PC-9 (cell line): Measurements from ENCODE around the gene DCST2. TPM values are rescaled to one million over a fixed set of nuclear protein-coding genes. Genes with fewer than 3 reads are reported as not detected.

Experiments
- BruUV-seq: library from RNA; stranded (reverse); fragments of 400-500 nt; replicated peaks from 2 replicates; lab custom pipeline; 2021; lab: Mats Ljungman, UMichigan
- CTCF ChIA-PET: fragments of 300-600 bp; sonication (Branson Sonifier 250); formaldehyde crosslinking; loops from one replicate; lab custom pipeline; 2022; ENCODE audit warnings: antibody characterized with exemption; lab: Charles Lee
- POLR2A ChIA-PET: fragments of 300-600 bp; sonication (Branson Sonifier 250); formaldehyde crosslinking; loops from one replicate; lab custom pipeline; 2022; ENCODE audit warnings: antibody characterized with exemption; ENCODE audit not compliant: unreplicated experiment; lab: Charles Lee
- DNase-seq, 2 experiments: peaks; one replicate each; pipeline versions ENCODE4 v3.0.0 to v3.0.0-alpha.2; 2015 to 2022; ENCODE audit warnings: mixed read lengths in 1 of 2
- H2AFZ ChIP-seq: fragments of 200-600 bp; sonication (generic); 2 replicates; pipeline ENCODE4 v1.8.1; 2017; ENCODE audit warnings: antibody characterized with exemption
- H3F3A ChIP-seq: fragments of 200-600 bp; sonication (generic); 2 replicates; pipeline ENCODE4 v1.8.1; 2017; ENCODE audit warnings: antibody characterized with exemption, mild to moderate bottlenecking, low read depth; ENCODE audit not compliant: insufficient read depth
- H3K27ac ChIP-seq: fragments of 200-600 bp; sonication (generic); 2 replicates; pipeline ENCODE4 v1.6.1; 2016; ENCODE audit warnings: mixed run types
- H3K27me3 ChIP-seq: fragments of 200-600 bp; sonication (generic); 2 replicates; pipeline ENCODE4 v1.6.1; 2016; ENCODE audit warnings: low read depth, mixed run types; ENCODE audit not compliant: insufficient read depth
- H3K36me3 ChIP-seq: fragments of 200-600 bp; sonication (generic); 2 replicates; pipeline ENCODE4 v1.6.1; 2016; ENCODE audit warnings: low read depth, mixed run types
- H3K4me1 ChIP-seq: fragments of 200-600 bp; sonication (generic); replicated peaks from 2 replicates; pipeline ENCODE4 v1.6.1; 2016; ENCODE audit warnings: mixed run types; ENCODE audit not compliant: insufficient read depth
- H3K4me2 ChIP-seq: fragments of 200-600 bp; sonication (generic); 2 replicates; pipeline ENCODE4 v1.6.1; 2017; ENCODE audit warnings: mixed run types
- H3K4me3 ChIP-seq: fragments of 200-600 bp; sonication (generic); 2 replicates; pipeline ENCODE4 v1.6.1; 2016; ENCODE audit warnings: mixed run types
- H3K79me2 ChIP-seq: fragments of 200-600 bp; sonication (generic); 2 replicates; pipeline ENCODE4 v1.6.1; 2017; ENCODE audit warnings: low read depth, mixed run types
- H3K9me2 ChIP-seq: fragments of 200-600 bp; sonication (generic); 2 replicates; pipeline ENCODE4 v1.8.1; 2017; ENCODE audit warnings: mild to moderate bottlenecking; ENCODE audit not compliant: insufficient read depth
- H3K9me3 ChIP-seq: fragments of 200-600 bp; sonication (generic); 2 replicates; pipeline ENCODE4 v1.8.1; 2016; ENCODE audit warnings: low read depth; ENCODE audit not compliant: insufficient read depth
- H4K20me1 ChIP-seq: fragments of 200-600 bp; sonication (generic); 2 replicates; pipeline ENCODE4 v1.8.1; 2017; ENCODE audit not compliant: insufficient read depth
- CTCF ChIP-seq: fragments of 200-600 bp; sonication (generic); conservative IDR thresholded peaks from 2 replicates; pipeline ENCODE4 v1.6.1; 2017; ENCODE audit warnings: mixed run types, antibody characterized with exemption, mild to moderate bottlenecking, moderate library complexity
- EZH2 ChIP-seq: fragments of 200-600 bp; sonication (generic); IDR thresholded peaks from 2 replicates; pipeline ENCODE4 v1.8.0; 2017; ENCODE audit warnings: antibody characterized with exemption, low read depth
- intact Hi-C: fragments of 100-400 bp; cut with micrococcal nuclease; formaldehyde crosslinking; loops from one replicate; pipeline ENCODE4 v1.10.0; 2022; ENCODE audit not compliant: unreplicated experiment
- total RNA-seq: library from RNA; stranded (reverse); gene quantifications from 2 replicates; pipeline ENCODE4 v1.2.3, GENCODE V29; 2021

The DCST2 gene
- total RNA-seq, 1 experiment from 2014 or later, result 4.4 TPM

- no peak for TF ChIP-seq CTCF
- TF ChIP-seq EZH2, result no peak
- Histone ChIP-seq H4K20me1 (no peaks in the 10 kb centered on the region), H3K9me2 (no peaks in the 10 kb centered on the region), H3K27me3 (no peaks in the 10 kb centered on the region), H3K36me3 (no peaks in the 10 kb centered on the region), H3K4me3 (no peak overlapping the region), H3K79me2 (no peaks in the 10 kb centered on the region), H3F3A (peaks cover 17% of the 10 kb centered on the region; the same call in 1 of the 2 replicates), H3K4me1 (peaks cover 29% of the 10 kb centered on the region), H3K27ac (no peak overlapping the region), H2AFZ (no peak overlapping the region), H3K4me2 (no peak overlapping the region), H3K9me3 (no peaks in the 10 kb centered on the region)
- CTCF ChIA-PET, result no interaction called here
- no peak for DNase-seq
- intact Hi-C loops, result no loop called here
- BruUV-seq, result no TSS peak
- POLR2A ChIA-PET, result no interaction called here
These were observed 3.9 kb downstream of the DCST2 start for GRCh38 chr1:155029513-155030242.

GRCh38 chr1:155026588-155026987 lies 7.0 kb downstream of the DCST2 start:
- Histone ChIP-seq H3K79me2 (no peaks in the 10 kb centered on the region), H2AFZ (no peak overlapping the region), H3K4me2 (peak overlapping the region; percentile 29), H4K20me1 (no peaks in the 10 kb centered on the region), H3K4me3 (no peak overlapping the region), H3F3A (peaks cover 27% of the 10 kb centered on the region; the same call in 1 of the 2 replicates), H3K4me1 (peaks cover 46% of the 10 kb centered on the region), H3K9me3 (no peaks in the 10 kb centered on the region), H3K9me2 (no peaks in the 10 kb centered on the region), H3K36me3 (no peaks in the 10 kb centered on the region), H3K27me3 (no peaks in the 10 kb centered on the region), H3K27ac (peak overlapping the region; percentile 48)
- intact Hi-C loops, result no loop called here
- ChIA-PET CTCF (no interaction called here), POLR2A (no interaction called here)
- TF ChIP-seq CTCF (no peak), EZH2 (no peak)
- peak; percentile 75 to 82 for DNase-seq
- no TSS peak for BruUV-seq

- H3K4me1 ChIP-seq, result peaks cover 47% of the 10 kb centered on the region
- H3K4me2 ChIP-seq, result peak overlapping the region; percentile 29
- POLR2A ChIA-PET, result no interaction called here
- H3K79me2 ChIP-seq, result no peaks in the 10 kb centered on the region
- no peaks in the 10 kb centered on the region for H3K36me3 ChIP-seq
- no peaks in the 10 kb centered on the region for H3K9me2 ChIP-seq
- no peak overlapping the region for H3K27ac ChIP-seq
- H3K4me3 ChIP-seq, result no peak overlapping the region
- H4K20me1 ChIP-seq, result no peaks in the 10 kb centered on the region
- peaks cover 27% of the 10 kb centered on the region; the same call in 1 of the 2 replicates for H3F3A ChIP-seq
- intact Hi-C loops, result no loop called here
- CTCF ChIA-PET, result no interaction called here
- H2AFZ ChIP-seq, result no peak overlapping the region
- no peaks in the 10 kb centered on the region for H3K27me3 ChIP-seq
- no peak for DNase-seq
- BruUV-seq, result no TSS peak
- H3K9me3 ChIP-seq, result no peaks in the 10 kb centered on the region
- TF ChIP-seq EZH2, result no peak
These were observed 7.4 kb downstream of the DCST2 start for GRCh38 chr1:155026154-155026553.
